NCI-H510A (cell line): Measurements from ENCODE around the gene SLCO3A1.

Experiments used
- DNase-seq: peaks from one replicate; lab custom pipeline; 2025; lab: John Stamatoyannopoulos, UW

The SLCO3A1 gene

DNA sequence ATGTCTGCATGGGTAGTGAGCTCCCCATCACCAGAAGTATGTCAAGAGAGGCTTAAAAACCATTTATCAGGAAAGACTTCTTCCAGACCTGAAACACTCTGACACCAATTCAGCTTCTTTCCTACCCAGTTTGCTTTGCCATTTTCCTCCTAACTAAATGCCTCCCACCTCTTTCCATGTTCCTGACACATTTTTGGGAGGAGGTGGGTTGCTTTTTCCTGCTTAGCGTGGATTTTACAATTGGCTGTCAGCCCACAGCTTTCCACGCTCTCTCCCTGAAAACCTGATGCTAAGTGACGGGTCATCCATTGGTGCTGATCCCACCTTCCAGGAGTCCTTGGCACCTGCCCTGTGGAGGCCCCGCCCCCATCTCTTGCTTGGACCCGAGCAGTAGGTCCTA is 275.3 kb downstream of the SLCO3A1 start:
- no peak for DNase-seq

DNA sequence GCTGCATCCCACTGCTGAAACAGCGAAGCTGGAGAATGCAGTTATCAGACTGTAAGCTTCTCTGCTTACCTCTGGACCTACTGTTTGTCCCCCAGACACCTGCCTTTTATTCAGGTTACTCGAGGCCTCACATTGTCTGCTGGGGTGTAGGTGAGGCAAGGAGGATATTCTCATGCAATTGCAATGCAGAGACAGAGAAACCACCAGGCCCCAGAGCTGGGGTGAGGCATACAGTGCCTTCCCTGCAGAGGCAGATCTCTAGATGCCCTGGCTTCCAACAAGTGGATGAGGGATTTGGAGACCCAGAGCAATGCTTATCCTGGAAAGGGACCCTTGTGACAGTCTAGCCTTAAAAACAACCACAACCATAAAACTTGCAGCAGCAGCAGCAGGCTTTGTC is 276.7 kb downstream of the SLCO3A1 start:
- DNase-seq, result no peak

DNA sequence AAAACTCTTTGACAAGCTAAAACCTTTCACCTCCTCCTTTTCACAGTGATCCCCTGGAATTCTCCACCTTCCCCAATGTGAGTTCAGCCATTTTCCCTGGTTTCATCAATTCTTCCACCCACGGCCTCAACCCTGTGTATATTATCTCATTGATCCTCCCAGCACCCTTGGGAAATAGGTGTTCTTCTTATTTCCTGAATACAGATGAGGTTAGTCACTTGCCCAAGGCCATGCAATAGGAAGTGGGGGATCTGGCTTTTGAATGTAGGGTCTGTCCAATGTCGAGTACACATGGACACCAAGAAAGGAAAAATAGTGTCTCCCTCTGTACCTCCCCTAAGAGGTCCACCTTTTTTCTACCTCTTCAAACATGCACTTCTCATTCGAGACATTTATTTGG is 277.4 kb downstream of the SLCO3A1 start:
- DNase-seq, result no peak

DNA sequence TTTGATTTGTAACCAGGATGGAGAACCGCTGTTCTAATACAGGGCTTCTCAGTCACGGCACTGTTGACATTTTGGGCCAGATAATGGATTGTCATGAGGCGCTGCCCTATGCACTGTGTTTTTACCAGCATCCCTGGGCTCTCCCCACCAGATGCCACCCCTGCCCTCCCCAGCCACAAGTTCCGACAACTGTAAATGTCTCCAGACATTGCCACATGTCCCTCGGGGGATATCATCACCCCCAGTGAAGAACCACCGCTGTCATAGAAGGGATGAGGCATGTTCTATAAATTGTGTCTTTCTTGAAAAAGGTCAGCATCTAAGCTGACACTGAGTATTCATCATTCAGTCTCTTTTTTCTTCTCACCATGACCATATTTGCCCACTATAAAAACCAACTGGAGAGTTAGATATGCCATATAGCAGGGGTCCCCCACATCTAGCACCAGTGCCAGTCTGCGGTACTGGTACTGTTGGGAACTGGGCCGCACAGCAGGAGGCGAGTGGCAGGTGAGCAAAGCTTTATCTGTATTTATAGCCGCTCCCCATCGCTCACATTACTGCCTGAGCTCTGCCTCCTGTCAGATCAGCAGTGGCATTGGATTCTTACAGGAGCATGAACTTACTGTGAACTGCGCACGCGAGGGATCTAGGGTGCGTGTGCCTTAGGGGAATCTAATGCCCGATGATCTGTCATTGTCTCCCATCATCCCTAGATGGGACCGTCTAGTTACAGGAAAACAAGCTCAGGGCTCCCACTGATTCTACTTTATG is 279.7 kb downstream of the SLCO3A1 start:
- no peak for DNase-seq

DNA sequence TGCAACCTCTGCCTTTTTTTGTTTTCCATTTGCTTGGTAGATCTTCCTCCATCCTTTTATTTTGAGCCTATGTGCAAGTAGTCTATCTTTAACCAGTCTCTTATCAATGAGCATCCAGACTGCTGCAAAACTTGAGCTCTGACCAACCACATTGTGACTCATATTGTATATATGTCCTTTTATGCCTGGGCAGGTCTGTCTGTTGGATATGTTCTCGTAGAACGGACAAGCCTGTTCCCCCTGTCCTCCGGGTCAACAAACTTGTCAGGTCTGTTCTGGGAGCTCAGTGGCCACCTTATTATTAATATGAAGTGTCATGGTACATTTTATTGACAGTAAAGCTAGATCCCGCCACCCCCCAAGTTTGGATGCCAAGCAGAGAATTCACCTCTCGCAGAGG is 287.3 kb downstream of the SLCO3A1 start:
- DNase-seq, result no peak

DNA sequence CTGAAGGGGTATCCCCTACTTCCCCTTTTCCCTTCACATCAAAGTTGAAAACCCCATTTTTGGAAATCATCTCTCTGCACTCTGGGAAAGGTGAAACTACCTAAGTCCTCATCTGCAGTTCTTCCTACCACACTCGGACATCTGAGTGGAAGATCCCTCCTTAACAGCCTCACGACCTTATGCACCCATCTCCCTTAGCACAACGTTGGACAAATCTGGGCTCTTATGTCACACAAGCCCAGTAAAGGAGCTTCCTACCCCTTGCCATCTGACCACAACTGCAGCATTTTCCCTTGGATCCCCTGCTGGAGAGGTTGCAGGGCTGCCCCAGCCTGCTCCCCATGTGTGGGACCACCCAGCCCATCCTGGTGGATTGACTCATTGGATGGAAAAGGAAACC is 288.1 kb downstream of the SLCO3A1 start:
- no peak for DNase-seq

DNA sequence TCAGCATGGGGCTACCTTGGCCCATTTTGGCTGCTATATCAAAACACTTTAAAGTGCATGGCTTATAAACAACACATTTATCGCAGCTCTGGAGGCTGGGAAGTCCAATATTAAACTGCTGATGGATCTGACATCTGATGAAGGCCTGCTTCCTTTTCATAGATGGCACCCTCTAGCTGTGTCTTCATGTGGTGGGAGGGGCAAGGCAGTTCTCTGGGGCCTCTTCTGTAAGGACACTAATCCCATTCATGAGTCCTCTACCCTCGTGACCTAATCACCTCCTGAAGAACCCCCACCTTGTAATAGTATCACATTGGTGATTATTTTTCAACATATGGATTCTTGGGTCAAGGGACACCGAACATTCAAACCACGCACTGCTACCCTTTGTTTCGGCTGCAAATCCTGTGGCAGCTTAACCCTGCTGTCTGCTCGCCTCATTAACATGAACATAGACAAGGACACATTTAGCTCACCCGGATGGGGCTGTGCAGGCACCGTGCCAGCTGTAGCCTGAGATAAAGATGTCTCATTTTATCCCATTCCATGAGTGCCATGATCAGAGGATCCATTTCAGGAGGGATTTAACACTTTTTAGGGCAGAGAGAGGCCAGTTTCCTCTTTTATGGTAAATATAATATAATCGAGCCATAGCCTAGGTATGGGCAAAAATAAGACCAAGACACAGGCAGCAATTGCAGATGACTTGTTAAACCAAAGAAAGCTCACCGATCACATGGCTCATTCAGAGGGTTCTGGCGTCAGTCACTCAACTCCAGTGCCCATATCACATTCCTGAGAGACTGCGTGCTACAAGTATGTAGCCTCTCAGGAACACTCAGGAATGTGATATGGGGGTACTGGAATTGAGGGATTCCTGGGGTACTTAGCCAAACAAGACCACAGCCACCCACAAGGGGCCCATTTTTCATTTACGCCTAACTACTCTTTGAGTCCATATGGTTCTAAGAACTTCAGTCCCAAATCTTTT is 289.0 kb downstream of the SLCO3A1 start:
- DNase-seq, result no peak

DNA sequence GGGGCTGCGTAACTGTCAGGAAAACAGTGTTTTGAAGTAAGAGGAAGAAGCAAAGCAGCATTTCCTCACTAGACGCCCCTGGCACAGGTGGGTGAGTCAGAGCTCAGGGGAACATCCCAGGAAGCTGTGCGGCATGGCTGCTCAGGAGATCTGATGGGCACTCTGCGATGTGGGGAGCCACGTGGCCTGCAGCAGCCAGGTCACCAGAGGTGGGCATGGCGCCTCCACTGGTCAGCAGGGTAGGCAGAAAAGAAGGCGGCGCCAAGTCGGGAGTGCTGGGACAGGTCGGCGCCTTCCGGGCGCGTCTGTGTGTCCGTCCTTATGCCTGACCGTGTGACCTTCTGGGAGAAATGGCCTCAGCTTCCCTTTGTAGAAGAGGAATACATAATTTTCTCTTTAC is 290.3 kb downstream of the SLCO3A1 start:
- no peak for DNase-seq

DNA sequence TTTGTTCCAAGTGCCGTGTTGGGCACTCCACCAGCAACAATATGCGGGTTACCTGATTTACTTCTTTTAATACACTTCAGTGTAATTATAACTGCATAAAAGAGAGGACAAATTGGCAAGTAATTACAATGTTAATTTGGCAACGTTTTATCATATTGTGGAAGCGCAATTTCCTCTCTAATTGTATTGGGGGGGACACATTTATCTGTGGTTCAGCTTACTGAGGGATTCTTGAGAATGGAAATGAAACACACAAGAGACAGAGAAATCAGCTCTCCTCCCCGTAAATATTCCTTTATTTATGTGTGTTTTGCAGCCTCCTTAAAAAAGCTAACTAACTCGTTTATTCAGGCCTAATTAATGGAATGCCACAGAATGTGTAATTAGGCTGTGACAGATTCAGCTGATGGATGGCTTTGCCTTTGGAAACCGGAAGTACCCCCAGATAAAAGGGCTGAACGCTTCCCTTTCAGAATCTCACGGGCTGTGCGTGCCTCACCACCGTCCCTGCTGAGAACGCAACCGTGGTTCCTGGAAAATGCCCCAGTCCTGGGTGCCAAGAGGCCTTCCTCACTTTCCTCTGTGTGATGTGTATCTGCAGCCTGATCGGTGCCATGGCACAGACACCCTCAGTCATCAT is 293.1 kb downstream of the SLCO3A1 start:
- no peak for DNase-seq

DNA sequence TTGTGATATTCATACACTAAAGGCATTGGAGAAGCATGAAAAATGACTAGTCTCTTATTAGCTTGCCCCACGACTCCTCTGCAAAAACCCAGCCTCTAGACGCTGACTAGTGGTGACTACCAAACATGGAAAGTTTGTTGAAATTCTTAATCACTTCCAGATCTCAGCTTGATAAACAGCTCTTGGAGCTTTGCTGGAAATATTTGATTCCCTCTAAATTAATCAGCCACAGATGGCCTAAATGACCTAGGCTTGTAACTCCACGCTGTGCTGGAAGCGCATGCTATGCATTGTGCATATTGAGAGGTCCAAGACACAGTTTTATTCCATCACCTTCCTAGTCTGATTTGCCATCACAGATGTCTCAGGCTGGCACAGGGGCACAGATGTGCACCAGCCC is 295.5 kb downstream of the SLCO3A1 start:
- DNase-seq, result no peak

DNA sequence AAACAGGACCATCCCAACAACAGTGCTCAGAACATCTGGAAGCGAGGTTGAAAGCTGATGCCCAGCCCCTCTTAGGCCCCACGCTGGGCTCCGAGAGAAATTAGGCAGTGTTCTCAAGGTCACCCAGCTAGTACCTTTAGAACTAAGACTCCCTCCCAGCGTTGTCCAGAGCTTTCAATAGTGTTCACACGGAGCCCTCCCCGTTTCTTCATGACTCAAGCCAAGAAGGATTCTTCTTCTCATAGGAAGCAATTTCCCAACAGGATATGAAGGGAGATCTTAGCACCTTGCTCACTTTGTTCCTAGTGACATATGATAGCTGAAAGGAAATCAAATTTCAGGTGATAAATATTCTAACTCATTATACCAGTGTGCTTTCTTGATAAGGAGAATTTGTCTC is 296.0 kb downstream of the SLCO3A1 start:
- no peak for DNase-seq

DNA sequence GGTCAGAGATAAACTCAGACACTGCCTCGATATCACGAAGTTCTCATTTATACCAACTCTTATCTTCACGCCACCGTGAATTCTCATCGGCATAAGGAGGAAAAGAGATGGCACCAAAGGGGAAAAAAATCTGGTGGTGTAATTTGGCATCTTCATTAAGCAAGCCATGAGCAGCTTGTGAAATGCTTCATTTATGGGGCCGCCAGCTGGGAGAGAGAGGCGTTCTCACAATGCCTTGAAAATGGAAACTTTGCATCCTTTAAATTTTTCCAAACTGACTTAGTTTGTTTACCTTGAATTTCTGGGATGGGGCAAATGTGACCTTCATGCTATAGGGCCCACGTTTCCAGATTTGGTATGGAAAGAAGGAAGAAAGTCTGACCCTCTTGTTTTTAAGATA is 297.7 kb downstream of the SLCO3A1 start:
- no peak for DNase-seq

DNA sequence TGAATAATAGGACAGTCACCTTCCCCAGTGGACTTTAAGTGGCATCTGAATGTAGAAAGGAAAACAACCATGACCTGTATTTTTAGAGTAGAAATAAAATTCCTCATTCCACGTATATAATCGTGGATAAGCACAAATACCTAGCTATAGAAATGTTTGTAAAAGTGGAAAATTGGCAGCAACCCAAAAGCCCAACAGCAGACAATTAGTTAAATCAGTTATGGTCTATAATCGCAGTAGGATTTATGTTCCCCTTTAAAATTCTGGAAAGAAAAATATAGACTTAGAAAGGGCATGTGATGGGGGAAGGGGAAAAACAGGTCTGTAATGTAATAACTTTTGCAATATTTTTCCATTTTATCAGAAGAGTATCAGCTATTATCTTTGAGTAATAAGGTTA is 298.2 kb downstream of the SLCO3A1 start:
- DNase-seq, result no peak

DNA sequence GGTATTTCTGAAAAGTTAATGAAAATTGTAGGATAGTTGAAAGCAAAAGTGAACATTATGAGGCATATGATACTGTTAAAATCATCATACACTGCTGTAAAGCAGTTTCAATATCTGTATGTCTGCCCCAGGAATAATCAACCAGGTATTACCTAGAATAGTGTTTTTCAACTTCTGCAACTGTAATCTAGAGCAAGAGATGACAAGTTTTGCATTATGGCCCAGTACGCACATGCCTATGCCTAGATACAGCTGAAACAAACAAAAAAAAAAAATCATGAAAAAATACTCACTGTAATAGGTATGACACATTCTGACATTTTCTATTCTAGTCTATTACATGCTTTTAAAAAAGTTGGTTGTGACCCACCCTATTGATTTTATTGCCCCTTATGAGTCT is 299.5 kb downstream of the SLCO3A1 start:
- no peak for DNase-seq

DNA sequence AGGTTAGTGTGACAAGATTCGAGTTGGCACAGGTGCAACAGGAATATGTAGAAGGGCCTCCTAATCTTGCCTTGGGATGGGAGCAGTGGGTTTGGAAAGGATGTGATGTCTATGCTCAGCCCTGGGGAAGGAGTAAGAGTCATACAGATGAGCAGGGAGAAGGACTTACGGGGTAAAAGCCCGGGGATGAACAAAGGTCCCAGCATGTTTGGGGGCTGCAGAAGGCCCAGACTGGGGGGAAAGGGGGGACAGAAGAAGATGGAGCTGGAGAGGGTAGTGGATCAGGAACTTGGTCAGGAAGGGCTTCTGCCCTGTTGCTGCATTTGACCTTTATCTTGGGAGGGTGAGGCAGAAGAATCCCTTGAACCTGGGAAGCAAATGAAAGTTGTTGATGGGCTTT is 300.1 kb downstream of the SLCO3A1 start:
- DNase-seq, result no peak

DNA sequence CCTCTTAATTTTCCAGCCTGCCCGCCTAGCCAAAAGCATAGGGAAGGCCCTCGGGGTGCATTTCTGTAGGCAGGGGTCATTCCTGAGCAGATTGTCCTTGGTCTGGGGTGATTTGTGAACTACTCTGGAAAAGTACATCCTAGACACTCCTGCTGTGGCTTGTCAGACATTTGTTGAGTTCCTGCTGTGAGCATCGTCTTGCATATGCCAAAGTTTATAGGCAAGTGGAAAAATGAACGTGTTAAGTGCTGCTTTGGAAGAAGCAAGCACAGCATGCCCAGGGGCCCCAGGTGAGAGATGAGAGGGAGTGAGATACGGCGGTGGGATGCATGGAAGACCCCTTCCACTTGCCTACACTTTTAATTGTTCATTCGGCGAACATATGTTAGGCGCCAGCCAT is 302.4 kb downstream of the SLCO3A1 start:
- no peak for DNase-seq

DNA sequence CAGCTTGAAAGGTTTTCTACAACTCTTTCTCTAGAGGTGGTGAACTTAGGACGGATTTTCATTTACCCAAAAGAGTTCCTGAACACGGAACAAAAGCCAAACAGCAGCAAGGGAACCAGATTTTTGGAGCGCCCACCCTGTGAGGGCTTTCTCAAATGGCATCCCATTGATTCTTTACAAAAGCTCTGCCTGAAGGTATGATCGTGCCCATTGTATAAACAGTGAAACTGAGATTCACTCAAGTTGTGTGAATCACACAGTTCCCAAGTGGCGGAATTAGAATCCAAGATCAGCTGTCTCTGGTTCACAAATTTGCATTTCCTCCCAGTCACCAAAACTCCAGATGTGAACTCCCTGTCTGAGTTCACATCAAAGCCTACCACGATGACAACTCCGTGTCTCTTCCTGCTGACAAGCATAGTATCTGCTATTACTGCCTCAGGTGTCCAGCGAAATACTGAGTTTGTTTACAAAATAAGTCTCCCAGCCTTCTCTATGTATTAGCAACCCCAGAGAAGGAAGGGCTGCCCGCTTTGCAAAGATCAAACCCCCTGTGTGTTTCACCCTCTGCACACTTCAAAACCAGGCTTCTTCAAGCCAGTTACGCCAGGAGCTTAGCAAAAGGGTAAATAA is 304.3 kb downstream of the SLCO3A1 start:
- DNase-seq, result no peak

DNA sequence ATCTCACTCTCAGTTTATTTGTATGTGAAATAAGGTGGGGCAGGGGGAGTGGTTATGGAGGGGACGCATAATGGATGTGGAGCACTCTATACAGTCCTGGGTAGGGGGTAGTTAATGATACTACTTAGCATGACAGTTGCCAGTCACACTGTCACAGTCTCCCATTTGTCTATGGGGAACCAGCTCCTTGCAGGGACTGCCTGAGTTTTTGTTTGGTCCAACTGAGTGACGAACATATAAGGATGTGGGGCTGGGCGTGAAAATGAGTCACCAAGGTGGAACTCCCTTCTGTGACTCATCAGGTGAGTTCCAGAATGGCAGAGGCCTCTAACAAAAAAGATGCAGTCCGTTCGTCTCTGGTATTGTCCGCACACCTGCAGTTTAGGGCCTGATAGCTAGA is 304.9 kb downstream of the SLCO3A1 start:
- no peak for DNase-seq

DNA sequence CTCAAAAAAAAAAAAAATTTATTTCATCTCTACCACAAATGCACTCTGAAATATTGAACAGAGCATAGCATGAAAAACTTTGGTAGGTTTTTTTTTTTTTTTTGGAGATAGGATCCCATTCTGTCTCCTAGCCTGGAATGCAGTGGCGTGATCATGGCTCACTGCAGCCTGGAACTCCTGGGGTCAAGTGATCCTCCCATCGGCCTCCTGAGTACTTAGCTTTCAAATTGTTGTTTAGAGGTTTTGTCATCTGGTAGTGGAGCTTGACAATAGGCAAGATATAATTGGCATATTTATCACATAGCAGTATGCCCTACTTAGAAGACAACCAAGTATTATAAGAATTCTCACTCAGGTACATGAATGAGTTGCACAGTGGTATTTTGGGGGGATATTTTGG is 306.0 kb downstream of the SLCO3A1 start:
- no peak for DNase-seq

DNA sequence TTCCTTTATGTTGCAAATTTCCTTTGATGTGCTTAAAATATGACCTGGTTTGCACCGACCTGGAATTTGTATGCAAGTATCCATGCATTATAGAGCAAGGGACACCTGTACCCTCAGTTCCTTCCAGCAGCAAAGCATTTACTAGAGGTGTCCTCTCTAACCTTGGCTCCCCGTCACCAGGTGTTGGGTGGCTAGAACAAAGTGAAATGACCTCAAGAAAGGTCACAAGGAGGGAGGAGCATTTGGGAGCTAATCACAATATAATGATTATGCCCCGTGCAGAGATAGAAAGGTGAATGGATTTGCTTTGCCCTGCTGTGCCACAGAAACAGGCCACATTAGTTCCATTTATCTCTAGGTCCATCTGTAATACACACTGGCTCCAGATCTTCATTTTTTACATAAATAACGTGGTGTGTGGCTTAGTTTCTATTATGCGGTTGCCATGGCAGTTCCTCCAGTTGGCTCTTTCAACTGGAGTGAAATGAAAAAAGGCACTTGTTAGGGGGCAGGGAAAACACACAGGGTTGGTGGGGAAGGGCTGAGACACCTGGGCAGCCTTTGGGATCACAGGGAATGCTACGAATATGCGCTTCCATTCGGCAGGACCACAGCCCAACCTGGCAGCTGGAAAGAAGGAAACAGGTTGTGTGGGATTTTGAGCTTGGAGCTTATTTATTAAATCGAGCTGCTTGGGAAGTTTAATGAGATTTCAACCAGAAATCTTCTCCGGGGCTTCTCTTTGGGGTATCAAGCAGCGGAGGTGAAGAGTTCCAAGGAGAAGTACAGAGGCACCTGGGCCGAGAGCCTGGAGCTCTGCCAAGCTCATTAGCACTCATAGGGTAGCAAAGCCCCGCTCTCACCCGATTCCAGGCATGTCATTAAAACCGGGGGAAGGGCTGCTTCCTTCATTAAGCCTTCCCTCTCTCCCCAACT is 306.7 kb downstream of the SLCO3A1 start:
- DNase-seq, result no peak

DNA sequence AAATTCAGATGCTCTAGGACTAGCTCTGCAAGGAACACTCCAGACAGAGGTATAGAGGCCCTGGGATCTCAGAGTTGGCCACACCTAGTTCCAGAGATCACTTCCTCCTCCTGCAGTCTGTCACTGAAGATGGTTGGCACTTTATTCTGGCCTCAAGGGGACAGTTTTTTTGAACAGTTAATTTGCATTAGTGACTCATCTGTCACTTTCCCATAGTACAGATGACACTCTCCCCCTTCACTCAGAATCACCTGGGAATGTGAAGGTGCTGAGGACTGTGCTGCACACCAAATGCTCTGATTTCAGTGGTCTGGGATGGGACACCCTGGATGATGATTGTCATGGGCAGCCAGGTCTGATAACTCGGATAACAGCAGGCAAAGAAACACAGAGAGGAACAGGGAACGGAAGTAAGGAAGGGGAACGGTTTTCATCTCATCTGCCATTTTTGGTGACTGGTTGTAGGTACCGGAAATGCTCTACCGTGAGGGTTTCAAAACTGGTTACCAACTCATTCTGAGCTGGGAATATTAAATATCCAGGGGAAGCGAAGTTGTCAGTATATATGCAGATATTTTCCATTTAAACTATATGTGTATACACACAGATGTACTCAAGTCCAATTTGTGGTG is 307.6 kb downstream of the SLCO3A1 start:
- DNase-seq, result no peak
